LNCaP clone FGC (cell line): Measurements from ENCODE around the gene ITGBL1.

Source experiments
- DNase-seq: peaks from one replicate; pipeline ENCODE4 v3.0.0-alpha.2; 2011; ENCODE audit warnings: low read depth
- H3K4me3 ChIP-seq: 2 replicates; pipeline ENCODE4 v1.5.1; 2011; ENCODE audit warnings: mild to moderate bottlenecking, low read depth, low read length, control low read depth
- TF ChIP-seq, protein P1 (sequence below): IDR thresholded peaks from 2 replicates; pipeline ENCODE4 v1.5.1; 2012; ENCODE audit warnings: mild to moderate bottlenecking; ENCODE audit not compliant: control insufficient read depth, insufficient read depth; ENCODE audit errors: extremely low read depth

Gene ITGBL1

DNA sequence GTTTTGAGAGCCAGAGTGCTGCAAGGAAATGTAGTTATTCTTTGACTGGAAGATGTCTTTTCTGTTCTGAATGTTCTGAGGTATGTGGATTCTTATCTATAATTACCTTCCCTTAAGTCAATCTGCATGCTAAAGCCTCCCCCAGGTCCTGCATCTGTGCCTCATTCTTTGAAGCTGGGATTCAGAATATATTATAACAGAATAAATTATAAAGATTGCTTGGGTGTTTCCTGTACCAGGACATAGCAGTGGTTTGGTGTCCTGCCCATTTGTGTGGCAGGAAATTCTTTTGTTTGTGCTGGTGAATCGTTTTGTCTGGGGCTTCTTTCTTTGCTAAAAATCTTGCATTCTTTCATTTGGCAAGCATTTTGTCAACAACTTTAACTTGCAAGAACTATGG is 60.2 kb downstream of the ITGBL1 start:
- TF ChIP-seq, protein P1, sequence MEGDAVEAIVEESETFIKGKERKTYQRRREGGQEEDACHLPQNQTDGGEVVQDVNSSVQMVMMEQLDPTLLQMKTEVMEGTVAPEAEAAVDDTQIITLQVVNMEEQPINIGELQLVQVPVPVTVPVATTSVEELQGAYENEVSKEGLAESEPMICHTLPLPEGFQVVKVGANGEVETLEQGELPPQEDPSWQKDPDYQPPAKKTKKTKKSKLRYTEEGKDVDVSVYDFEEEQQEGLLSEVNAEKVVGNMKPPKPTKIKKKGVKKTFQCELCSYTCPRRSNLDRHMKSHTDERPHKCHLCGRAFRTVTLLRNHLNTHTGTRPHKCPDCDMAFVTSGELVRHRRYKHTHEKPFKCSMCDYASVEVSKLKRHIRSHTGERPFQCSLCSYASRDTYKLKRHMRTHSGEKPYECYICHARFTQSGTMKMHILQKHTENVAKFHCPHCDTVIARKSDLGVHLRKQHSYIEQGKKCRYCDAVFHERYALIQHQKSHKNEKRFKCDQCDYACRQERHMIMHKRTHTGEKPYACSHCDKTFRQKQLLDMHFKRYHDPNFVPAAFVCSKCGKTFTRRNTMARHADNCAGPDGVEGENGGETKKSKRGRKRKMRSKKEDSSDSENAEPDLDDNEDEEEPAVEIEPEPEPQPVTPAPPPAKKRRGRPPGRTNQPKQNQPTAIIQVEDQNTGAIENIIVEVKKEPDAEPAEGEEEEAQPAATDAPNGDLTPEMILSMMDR = no peak
- no peak overlapping the region for H3K4me3 ChIP-seq
- DNase-seq = no peak

DNA sequence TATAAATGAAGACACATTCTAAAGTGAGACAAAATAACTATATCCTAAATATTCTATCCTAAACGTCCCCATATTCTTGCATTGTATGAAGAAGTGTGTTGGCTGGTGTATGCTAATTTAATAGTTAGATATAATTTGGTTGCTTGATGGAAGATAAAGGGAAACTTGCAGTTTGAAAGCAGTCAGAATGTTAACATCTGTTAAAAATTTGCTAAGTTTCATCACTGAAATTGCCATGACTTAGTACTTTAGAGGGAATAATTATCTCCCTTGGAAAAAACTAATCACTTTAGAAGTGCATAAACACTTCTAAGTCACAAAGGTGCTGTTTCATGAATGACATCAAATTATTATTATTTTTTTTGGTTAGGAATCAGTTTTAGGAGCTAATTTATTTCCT is 61.6 kb downstream of the ITGBL1 start:
- H3K4me3 ChIP-seq = no peak overlapping the region
- no peak for DNase-seq
- TF ChIP-seq, protein P1 = no peak

GRCh38 chr13:101514695-101515275 is 62.3 kb downstream of the ITGBL1 start:
- TF ChIP-seq, protein P1 = peak; percentile 54; the same call in 1 of the 2 replicates

DNA sequence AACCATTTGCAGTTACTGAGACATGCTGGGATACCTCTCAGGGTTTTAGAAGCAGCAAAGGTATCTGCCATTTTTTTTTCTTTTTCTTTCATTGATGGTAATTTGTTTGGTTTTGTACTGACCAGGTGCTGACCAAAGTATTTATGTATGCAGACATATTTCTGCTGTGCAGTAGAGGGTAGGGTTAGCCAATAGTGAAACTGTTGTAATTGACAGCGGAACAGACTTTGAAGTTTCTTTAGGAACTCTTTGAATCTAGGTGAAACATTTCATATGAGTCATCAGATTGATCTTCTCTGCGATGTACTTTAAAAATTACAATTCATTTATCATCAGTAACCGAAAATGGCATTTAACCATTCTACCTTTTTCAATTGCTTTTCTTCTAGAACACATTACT is 63.0 kb downstream of the ITGBL1 start:
- TF ChIP-seq, protein P1 = no peak
- no peak for DNase-seq
- H3K4me3 ChIP-seq = no peak overlapping the region

More at GRCh38 chr13:101514695-101515275, 62.3 kb downstream of the ITGBL1 start:
- no peak overlapping the region for H3K4me3 ChIP-seq
- DNase-seq = peak; percentile 19

DNA sequence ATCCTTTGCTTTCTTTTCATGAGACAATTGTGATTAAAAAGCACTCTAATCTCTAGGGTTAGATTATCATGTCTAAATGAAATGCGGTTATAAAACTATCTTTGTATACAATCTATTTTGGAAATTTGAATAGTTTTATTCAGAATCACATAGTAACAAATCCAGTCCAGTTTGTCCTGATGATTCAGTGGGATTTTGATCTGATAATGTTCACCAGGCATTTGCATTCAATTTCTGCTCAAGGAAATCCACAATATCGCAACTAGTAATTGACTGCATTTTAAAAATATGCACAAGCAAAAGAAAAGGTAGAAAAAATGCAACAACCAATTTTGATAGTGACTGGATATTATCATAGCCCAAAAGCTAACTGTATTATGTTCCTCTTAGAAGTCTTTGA is 63.8 kb downstream of the ITGBL1 start:
- no peak for DNase-seq
- TF ChIP-seq, protein P1 = no peak
- no peak overlapping the region for H3K4me3 ChIP-seq

- no peak for DNase-seq
- H3K4me3 ChIP-seq = no peak overlapping the region
- TF ChIP-seq, protein P1 = no peak
Observed at GRCh38 chr13:101520672-101521071, 68.2 kb downstream of the ITGBL1 start.

DNA sequence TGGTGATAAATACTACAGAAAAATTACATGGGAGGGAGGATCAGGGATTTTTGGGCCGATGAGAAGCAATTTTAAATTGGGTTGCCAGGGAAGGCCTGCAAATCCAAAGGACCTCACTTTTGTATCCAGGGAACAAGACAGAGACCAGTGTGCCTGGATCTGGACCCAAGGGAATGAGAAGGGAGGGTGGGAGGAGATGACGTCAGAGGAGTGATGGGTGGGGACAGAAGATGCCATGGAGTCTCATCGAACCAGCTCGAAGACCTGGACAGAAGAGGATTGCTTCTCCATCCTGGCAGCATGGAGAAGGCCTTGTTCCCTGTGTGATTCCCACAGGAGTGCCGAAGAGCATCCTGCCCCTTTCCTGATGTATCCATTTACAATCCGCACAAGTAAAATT is 68.9 kb downstream of the ITGBL1 start:
- DNase-seq = no peak
- no peak overlapping the region for H3K4me3 ChIP-seq

More for the DNA sequence above, 68.9 kb downstream of the ITGBL1 start:
- TF ChIP-seq, protein P1 = no peak
